Measurements from ENCODE around the gene SERPING1.
A peak's percentile ranks its signal among the peaks of the same experiment; 100 is the strongest.

- TF ChIP-seq REST (IDR thresholded peaks at IDR 0.05; ENCODE audit: insufficient replicate concordance, low read depth) (no peak), CTCF (IDR thresholded peaks at IDR 0.05; ENCODE audit: insufficient read depth, low read length) (peak; percentile 98), POLR2AphosphoS5 (IDR thresholded peaks at IDR 0.05; ENCODE audit: low read depth) (no peak), GABPA (IDR thresholded peaks at IDR 0.05; ENCODE audit: low read depth) (no peak), SPI1 (IDR thresholded peaks at IDR 0.05; ENCODE audit: borderline replicate concordance, low read depth) (no peak)
Observed at GRCh38 chr11:57568330-57568766, 29.1 kb upstream of the SERPING1 start.

Measured in HL-60 (cell line).